Osteoblast (primary cell): ENCODE data around the gene FAM114A1. TPM values are rescaled to one million over a fixed set of nuclear protein-coding genes. Genes with fewer than 3 reads are reported as not detected.
"Not testable (repeated sequence)": the region's sequence is repeated elsewhere in the genome, so short reads cannot be mapped to it uniquely, and the experiment has no call there.

ENCODE experiments used
- DNase-seq: peaks from one replicate; pipeline ENCODE4 v3.0.0; 2011; ENCODE audit warnings: low spot score, mixed read lengths; ENCODE audit not compliant: insufficient read length; ENCODE audit errors: missing footprints
- H2AFZ ChIP-seq: 2 replicates; pipeline ENCODE4 v1.6.0; 2011; ENCODE audit warnings: mild to moderate bottlenecking, low read length
- H3K27ac ChIP-seq: 2 replicates; pipeline ENCODE4 v1.5.1; 2011; ENCODE audit warnings: mild to moderate bottlenecking, low read depth, low read length, moderate library complexity
- H3K27me3 ChIP-seq: 2 replicates; pipeline ENCODE4 v1.6.0; 2012; ENCODE audit warnings: mild to moderate bottlenecking, control low read depth, inconsistent platforms, low read length, moderate library complexity; ENCODE audit not compliant: insufficient read depth
- H3K36me3 ChIP-seq: 2 replicates; pipeline ENCODE4 v1.5.1; 2011; ENCODE audit warnings: mild to moderate bottlenecking, low read length, control low read depth, moderate library complexity; ENCODE audit not compliant: insufficient read depth
- H3K4me1 ChIP-seq: 2 replicates; pipeline ENCODE4 v1.5.1; 2011; ENCODE audit warnings: mild to moderate bottlenecking, low read length, control low read depth, moderate library complexity; ENCODE audit not compliant: insufficient read depth
- H3K4me2 ChIP-seq: 2 replicates; pipeline ENCODE4 v1.6.0; 2011; ENCODE audit warnings: mild to moderate bottlenecking, low read length; ENCODE audit not compliant: insufficient read depth
- H3K4me3 ChIP-seq: fragments of 200-600 bp; sonication (generic); 3 replicates; pipeline ENCODE4 v1.5.1; 2012; ENCODE audit warnings: mild to moderate bottlenecking, low read length, inconsistent platforms; ENCODE audit not compliant: insufficient read depth
- H3K79me2 ChIP-seq: 2 replicates; pipeline ENCODE4 v1.6.0; 2012; ENCODE audit warnings: mild to moderate bottlenecking, low read length, control low read depth, inconsistent platforms; ENCODE audit not compliant: insufficient read depth
- H3K9me3 ChIP-seq: 2 replicates; pipeline ENCODE4 v1.5.1; 2011; ENCODE audit warnings: low read depth, low read length, control low read depth
- H4K20me1 ChIP-seq: 2 replicates; pipeline ENCODE4 v1.6.0; 2012; ENCODE audit warnings: mild to moderate bottlenecking, low read length, control low read depth; ENCODE audit not compliant: insufficient read depth
- CTCF ChIP-seq: IDR thresholded peaks from 2 replicates; pipeline ENCODE4 v1.5.1; 2011; ENCODE audit warnings: mild to moderate bottlenecking, low read depth, low read length, moderate library complexity; ENCODE audit errors: extremely low read depth
- total RNA-seq: library from RNA; depleted of rRNA; stranded (reverse); fragments of >200 nt; gene quantifications from 2 replicates; pipeline ENCODE4 v1.2.3, GENCODE V29; 2012

The FAM114A1 gene
- total RNA-seq, 1 donor = 392 TPM

- DNase-seq = no peak
- no peaks in the 10 kb centered on the region for H3K4me1 ChIP-seq
- H3K27ac ChIP-seq = no peak overlapping the region
- H3K27me3 ChIP-seq = no peaks in the 10 kb centered on the region
- no peak overlapping the region for H3K4me2 ChIP-seq
- H3K36me3 ChIP-seq = peaks cover 97% of the 10 kb centered on the region
- no peaks in the 10 kb centered on the region for H4K20me1 ChIP-seq
- no peak overlapping the region for H3K4me3 ChIP-seq
- H3K9me3 ChIP-seq = no peaks in the 10 kb centered on the region
- TF ChIP-seq CTCF = no peak
- H3K79me2 ChIP-seq = peaks cover 5% of the 10 kb centered on the region
- H2AFZ ChIP-seq = no peak overlapping the region
These were observed 43.7 kb downstream of the FAM114A1 start for GRCh38 chr4:38911257-38911656.

- DNase-seq = no peak
- TF ChIP-seq CTCF = no peak
- H4K20me1 ChIP-seq = peaks cover 2% of the 10 kb centered on the region
- no peak overlapping the region for H3K4me2 ChIP-seq
- no peak overlapping the region for H2AFZ ChIP-seq
- peaks cover 84% of the 10 kb centered on the region for H3K36me3 ChIP-seq
- H3K27me3 ChIP-seq = no peaks in the 10 kb centered on the region
- no peaks in the 10 kb centered on the region for H3K4me1 ChIP-seq
- peaks cover 5% of the 10 kb centered on the region for H3K79me2 ChIP-seq
- H3K9me3 ChIP-seq = no peaks in the 10 kb centered on the region
- H3K27ac ChIP-seq = no peak overlapping the region
- no peak overlapping the region for H3K4me3 ChIP-seq
These were observed 47.2 kb downstream of the FAM114A1 start for GRCh38 chr4:38914854-38915253.

- not testable (repeated sequence) for H3K4me1 ChIP-seq, DNase-seq, H2AFZ ChIP-seq, H4K20me1 ChIP-seq, H3K4me2 ChIP-seq, H3K27ac ChIP-seq, H3K27me3 ChIP-seq, H3K9me3 ChIP-seq, H3K4me3 ChIP-seq, H3K79me2 ChIP-seq
- peaks cover 81% of the 10 kb centered on the region for H3K36me3 ChIP-seq
These were observed 48.7 kb downstream of the FAM114A1 start for GRCh38 chr4:38916267-38916666.

GRCh38 chr4:38917481-38918025 is 49.9 kb downstream of the FAM114A1 start:
- Histone ChIP-seq H3K36me3 (peaks cover 83% of the 10 kb centered on the region), H3K4me2 (no peak overlapping the region), H3K9me3 (no peaks in the 10 kb centered on the region), H3K27me3 (no peaks in the 10 kb centered on the region), H4K20me1 (peaks cover 2% of the 10 kb centered on the region), H2AFZ (no peak overlapping the region), H3K4me1 (no peaks in the 10 kb centered on the region), H3K79me2 (no peaks in the 10 kb centered on the region), H3K4me3 (no peak overlapping the region), H3K27ac (peak overlapping the region; percentile 40)
- peak; percentile 75 for DNase-seq
- TF ChIP-seq CTCF = no peak
